NCI-H2196 (cell line): ENCODE measurements around the gene ITPR2.
"Not testable (repeated sequence)": the region's sequence is repeated elsewhere in the genome, so short reads cannot be mapped to it uniquely, and the experiment has no call there.

Experiments used
- DNase-seq: peaks from one replicate; lab custom pipeline; 2025; ENCODE audit not compliant: unreplicated experiment; lab: John Stamatoyannopoulos, UW

ITPR2 gene

GRCh38 chr12:26767116-26767515, 65.9 kb downstream of the ITPR2 start:
- DNase-seq, result peak; percentile 51

GRCh38 chr12:26762186-26762585, 70.8 kb downstream of the ITPR2 start:
- DNase-seq, result no peak

DNA sequence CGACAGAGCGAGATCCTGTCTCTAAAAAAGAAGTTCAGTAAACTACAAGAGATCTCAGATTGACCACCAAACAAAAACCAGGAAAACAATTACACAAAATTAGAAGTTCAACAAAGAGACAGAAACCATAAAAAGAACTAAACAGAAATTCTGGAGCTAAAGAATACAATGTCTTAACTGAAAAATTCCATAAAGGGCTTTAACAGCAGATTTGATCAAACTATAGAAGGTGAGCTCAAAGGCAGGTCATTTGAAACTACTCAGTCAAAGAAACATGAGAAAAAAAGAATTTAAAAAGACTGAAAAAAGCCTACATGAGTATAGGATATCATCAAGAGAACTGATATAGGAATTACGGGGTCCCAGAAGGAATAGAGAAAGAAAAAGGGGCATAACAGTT, 71.2 kb downstream of the ITPR2 start:
- no peak for DNase-seq

DNA sequence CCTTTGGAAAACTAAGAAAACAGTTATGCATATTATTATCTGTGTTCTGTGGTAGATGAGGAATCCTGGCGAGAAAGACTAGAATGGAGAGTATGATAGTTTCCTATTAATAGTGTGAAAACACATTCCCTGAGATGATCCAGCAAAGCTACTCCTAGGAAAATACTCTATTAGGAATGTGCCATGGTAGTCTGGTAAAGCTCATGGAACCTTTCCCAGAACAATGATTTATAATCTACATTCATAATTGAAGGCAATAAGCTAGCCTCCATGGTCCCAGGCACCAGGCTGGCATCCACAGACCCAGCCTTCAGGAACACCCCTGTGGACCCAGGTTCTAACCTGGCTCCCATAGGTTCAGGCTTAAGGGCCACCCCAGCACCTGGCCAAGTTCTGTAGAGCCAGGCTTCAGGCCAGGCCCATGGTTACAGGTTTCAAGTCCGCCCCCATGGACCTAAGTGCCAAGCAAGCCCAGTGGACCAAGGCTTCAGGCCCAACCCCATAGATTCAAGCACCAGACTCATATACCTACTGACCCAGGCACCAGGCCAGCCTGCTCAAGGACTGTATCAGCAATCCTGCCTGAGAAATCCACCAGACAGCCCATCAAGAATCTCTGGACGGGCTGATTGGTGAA, 72.2 kb downstream of the ITPR2 start:
- DNase-seq, result no peak

DNA sequence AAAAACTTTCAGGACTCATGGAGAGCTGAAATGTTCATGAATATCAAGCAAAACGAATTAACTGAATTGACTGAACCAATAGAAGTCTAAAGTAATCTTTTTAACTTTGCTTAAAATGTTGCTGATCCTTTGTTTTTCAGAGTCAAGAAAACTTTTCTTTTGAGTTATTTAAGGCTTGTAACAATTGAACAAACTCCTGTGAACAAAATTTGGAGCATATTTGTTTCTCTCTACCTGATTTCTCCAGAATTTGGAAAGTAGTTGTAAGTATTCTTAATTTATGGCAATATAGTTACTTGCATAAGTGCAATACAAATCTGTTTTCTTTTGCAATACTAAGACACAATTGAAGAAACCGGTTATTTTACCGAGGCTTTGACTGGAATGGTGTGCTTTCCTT, 77.6 kb downstream of the ITPR2 start:
- DNase-seq, result not testable (repeated sequence)

DNA sequence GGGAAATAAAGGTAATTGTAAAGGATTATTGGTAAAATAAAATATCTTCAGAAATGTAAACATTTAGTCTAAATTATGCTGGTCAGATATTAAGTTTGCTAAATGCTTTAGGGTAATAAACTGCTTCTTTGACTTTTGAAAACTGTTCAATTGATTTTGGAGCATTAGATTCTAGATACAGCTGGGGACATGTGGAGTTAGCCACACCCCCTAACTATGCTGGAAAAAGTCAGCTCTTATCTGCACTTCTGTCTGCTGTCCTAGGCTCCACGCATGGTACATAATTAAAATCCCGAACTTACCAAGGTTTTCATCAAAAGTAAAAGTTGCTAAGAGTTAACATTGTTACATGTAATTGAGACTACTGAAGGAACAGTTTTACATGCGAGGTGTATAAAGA, 78.8 kb downstream of the ITPR2 start:
- no peak for DNase-seq

DNA sequence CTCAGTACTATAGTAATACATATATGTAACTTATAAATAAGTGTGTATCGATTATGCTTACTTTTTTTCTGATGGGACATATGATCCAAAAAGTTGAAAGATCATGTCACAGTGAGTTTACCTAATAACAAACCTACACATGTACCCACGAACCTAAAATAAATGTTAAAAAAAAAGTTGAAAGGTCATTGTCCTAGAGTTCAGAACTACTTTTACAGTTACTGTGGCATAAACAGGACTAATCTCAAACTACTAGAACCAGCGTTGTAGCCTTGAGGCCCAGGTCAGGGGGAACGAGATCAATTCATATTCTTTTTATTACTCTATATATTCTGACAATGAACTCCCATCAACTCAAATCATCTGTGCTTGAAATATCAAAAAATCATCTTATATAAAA, 81.8 kb downstream of the ITPR2 start:
- DNase-seq, result no peak

DNA sequence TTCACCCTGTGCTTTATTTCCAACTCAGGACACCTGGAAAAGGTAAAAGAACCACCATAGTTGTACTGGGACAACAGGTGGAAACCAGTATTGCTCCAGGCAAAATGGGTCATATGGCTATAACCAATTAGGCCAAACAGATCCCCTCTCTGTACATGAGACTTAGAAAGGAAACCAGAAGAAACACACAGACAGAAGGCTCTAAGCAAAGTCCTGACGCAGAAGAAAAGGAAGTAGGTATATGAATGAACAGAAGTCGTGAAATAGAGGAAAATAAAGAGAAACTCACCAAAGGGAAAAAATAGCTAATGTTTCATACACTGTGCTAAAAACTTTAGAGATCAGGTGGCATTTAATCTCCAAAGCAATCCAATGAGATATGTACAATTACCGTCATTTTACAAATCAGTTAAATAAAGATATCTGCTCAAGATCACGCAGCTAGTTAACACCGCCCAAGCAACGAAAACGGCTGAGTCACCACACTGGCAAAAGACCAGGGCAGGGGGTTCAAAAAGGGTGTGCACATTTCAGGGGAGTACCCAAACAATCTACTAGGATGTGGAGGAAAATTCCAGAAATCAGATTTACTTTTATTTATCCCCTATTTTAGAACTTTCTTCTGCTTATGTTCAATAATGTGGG, 82.3 kb downstream of the ITPR2 start:
- DNase-seq, result no peak

DNA sequence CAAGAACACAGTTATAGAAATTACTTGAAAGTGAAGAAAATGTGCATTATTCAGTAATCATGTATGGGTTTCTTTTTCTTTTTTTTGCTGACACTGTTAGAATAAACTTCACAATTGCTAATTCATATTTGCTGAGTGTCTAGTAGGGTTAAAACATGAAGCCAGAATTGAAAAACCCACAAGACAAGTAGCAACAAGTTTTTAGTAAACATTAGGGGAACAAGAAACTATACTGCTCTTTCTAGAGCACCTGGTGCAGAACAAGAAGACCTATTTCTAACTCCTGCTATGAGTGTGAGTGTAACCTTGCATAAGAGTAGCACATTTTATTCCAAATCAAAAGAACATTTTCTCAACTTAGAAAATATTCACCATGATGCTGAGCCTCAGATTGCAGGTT, 83.2 kb downstream of the ITPR2 start:
- no peak for DNase-seq

GRCh38 chr12:26748741-26749431, 84.1 kb downstream of the ITPR2 start:
- no peak for DNase-seq

DNA sequence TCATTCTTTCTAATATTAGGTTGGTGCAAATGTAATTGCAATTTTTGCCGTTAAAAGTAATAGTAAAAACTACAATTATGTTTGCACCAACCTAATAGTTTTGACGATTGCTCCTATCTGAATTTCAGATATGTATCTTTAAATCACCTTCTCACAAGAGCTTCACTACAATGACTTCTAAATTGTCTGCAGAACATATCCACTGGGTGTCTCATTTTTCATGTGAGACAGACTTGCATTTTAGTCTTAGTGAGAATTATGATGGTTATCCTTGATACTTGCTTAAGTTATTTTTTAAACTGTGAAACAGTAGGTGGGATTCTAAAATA, 84.6 kb downstream of the ITPR2 start:
- no peak for DNase-seq

DNA sequence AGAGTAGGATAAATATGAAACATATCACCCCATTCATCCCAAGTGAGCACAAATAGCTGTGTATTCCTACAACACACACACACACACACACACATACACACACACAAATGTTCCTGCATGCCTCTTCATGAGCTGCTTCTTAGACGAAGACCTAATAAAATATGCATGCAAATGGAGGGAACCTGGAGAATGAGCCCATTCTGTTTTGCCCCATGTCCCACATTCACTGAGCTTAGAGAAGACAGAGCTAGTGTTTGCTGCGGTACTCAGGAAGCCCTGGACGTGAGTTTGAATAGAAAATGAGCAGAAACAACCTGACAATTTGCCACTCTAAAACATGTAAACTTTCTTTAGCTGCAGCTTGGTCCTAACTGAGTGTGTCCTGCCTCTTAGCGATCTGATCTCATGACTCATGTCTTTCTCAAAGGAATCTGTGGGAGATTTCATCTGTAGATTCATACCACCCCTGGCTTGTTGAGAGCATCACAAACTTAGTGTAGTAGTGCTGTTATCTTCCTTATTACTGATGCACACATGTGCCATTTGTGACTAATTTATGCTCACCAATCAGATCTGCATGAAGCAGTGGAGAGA, 86.8 kb downstream of the ITPR2 start:
- DNase-seq, result no peak

DNA sequence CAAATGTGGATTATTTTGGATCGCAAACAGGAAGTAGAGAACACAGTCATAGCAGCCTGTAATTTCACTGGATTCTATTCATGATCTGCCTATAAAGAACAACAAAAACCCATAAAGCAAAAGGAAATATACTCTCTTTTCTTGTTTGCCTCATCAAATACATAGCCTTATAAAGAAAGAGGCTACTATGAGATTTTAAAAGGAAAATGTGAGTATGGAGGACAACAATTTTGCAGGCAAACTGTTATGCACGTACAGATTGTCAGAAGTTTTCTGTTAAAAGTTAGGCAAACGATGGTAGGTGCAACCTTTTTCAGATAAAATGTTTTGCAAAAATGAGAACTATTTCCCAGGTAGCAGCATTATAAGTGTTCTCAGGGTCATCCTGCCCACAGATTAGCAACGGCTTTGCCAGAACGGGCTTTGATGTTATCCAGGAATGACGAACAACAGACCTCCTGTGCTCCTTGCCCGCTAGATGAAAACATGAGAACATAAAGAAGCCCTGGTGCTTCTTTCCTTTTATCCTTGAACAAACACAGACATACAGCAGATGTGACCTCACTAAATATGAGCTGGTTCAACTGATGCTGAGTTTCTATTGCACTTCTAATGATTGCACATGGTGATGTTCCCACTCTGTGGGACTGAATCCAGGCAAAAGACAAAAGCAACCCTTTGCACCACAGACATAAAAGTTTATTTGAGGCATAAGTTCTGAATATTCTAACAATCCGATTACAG, 88.1 kb downstream of the ITPR2 start:
- DNase-seq, result no peak

GRCh38 chr12:26744042-26744626, 88.9 kb downstream of the ITPR2 start:
- DNase-seq, result no peak

GRCh38 chr12:26741584-26742227, 91.3 kb downstream of the ITPR2 start:
- no peak for DNase-seq

DNA sequence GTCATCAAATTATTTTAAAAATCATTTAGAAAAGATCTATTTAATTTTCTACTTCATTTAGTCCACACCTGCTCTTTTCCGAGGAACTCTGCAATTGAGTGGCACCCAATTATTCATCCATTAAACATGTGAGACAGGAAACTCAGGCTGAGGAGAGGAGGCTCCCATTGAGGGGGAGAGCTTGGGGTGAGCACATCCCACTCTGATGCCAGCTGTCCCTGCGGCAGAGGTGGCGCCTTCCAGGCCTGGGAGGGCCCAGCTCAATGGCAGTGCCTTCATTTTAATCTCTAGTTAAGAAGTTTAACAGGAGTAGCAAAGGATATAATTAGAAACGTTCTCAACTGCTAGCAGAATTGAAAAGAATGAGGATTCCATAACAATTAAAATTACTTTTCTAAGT, 92.0 kb downstream of the ITPR2 start:
- DNase-seq, result no peak

DNA sequence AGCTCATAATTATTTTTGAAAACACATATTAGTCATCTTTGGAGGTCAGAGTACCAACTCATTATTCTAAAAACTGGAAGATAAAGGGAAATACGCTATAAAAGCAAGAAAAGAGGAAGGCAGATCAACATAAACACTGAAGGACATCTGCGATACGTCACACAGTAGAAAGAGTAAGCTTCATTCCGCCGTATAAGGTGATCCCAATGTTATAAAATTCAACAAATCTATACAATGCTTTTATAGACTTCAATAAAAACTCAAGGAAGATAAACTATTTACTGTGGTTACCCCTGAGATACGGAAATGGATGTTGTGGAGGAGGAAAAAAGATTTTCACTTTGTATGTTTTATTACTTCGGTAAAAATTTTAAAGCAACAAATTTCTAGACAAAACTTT, 92.6 kb downstream of the ITPR2 start:
- no peak for DNase-seq

- DNase-seq, result no peak
Observed at GRCh38 chr12:26737487-26738030, 95.4 kb downstream of the ITPR2 start.

DNA sequence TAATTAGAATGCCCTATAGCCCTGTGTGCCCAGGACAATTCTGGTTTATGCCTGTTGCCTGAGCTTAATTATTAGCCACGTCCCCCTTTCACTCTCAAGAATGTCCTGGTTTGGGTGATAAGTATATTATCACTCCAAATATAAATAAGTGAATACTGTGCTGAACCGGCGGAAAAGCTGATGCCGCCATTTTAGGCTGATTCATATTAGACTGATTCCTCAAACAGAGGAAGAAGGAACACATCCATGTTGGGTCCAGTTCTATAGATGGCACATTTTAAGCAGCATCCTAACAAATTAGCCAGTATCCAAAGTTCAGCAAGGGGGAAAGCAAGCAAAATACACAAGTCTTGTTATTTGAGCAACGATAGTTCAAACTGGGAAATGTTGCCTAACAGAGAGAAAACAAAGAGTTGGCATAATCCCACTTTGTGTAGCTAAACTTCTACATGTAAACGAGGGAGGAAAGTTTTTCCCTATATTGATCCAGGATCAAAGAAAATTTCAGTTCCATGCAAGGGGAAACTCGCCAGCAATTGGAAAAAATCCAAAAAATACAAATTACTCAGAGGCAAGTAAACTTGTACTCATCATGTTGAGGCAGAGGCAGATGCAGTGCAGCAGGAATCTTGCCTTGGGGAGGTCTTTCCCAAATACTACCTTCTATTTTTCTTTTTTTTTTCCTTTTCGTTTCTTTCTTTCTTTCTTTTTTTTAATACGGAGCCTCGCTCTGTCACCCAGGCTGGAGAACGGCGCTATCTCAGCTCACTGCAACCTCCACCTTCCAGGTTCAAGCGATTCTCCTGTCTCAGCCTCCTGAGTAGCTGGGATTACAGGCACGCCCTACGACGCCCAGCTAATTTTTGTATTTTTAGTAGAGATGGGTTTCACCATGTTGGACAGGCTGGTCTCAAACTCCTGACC, 96.2 kb downstream of the ITPR2 start:
- no peak for DNase-seq
